Mucosa of gallbladder (tissue), 1 donor: ENCODE results near the gene DIAPH2. TPM values are rescaled to one million over a fixed set of nuclear protein-coding genes. Genes with fewer than 3 reads are reported as not detected.
"Not testable (repeated sequence)": the region's sequence is repeated elsewhere in the genome, so short reads cannot be mapped to it uniquely, and the experiment has no call there.

Experiments used
- DNase-seq: peaks from one replicate; pipeline ENCODE4 v3.0.0-alpha.2; 2020; ENCODE audit warnings: low spot score
- total RNA-seq: library from RNA; stranded (reverse); gene quantifications from one replicate; pipeline ENCODE4 v1.2.1, GENCODE V29; 2021
- donor health status: DM: no; HTN: no; CAD: no.

DIAPH2 gene
- total RNA-seq, 1 donor from 2014 or later = 17.6 TPM

GRCh38 chrX:97380200-97380599, 695.6 kb downstream of the DIAPH2 start:
- DNase-seq = no peak

- DNase-seq = no peak
Measured at GRCh38 chrX:97384685-97385084, 700.0 kb downstream of the DIAPH2 start.

GRCh38 chrX:97387004-97387403, 702.4 kb downstream of the DIAPH2 start:
- DNase-seq = no peak

GRCh38 chrX:97389761-97390192, 705.1 kb downstream of the DIAPH2 start:
- DNase-seq = no peak

GRCh38 chrX:97397371-97397770, 712.7 kb downstream of the DIAPH2 start:
- no peak for DNase-seq

GRCh38 chrX:97398030-97398551, 713.4 kb downstream of the DIAPH2 start:
- no peak for DNase-seq

- no peak for DNase-seq
Measured at GRCh38 chrX:97399400-97399799, 714.8 kb downstream of the DIAPH2 start.

- no peak for DNase-seq
Measured at GRCh38 chrX:97400492-97400891, 715.9 kb downstream of the DIAPH2 start.

GRCh38 chrX:97401154-97401553, 716.5 kb downstream of the DIAPH2 start:
- DNase-seq = no peak

GRCh38 chrX:97401586-97402136, 717.0 kb downstream of the DIAPH2 start:
- DNase-seq = no peak

GRCh38 chrX:97402333-97402732, 717.7 kb downstream of the DIAPH2 start:
- no peak for DNase-seq

GRCh38 chrX:97402903-97403302, 718.3 kb downstream of the DIAPH2 start:
- no peak for DNase-seq

GRCh38 chrX:97405031-97405660, 720.5 kb downstream of the DIAPH2 start:
- DNase-seq = no peak

GRCh38 chrX:97409632-97410415, 725.2 kb downstream of the DIAPH2 start:
- DNase-seq = not testable (repeated sequence)

GRCh38 chrX:97416461-97416860, 731.8 kb downstream of the DIAPH2 start:
- DNase-seq = no peak

GRCh38 chrX:97429101-97429500, 744.5 kb downstream of the DIAPH2 start:
- DNase-seq = no peak

- DNase-seq = no peak
Measured at GRCh38 chrX:97431281-97431680, 746.6 kb downstream of the DIAPH2 start.

GRCh38 chrX:97446298-97446882, 761.7 kb downstream of the DIAPH2 start:
- DNase-seq = no peak

- DNase-seq = no peak
Measured at GRCh38 chrX:97447306-97447705, 762.7 kb downstream of the DIAPH2 start.

GRCh38 chrX:97452283-97452682, 767.6 kb downstream of the DIAPH2 start:
- DNase-seq = no peak

- DNase-seq = no peak
Measured at GRCh38 chrX:97461763-97462162, 777.1 kb downstream of the DIAPH2 start.

- DNase-seq = no peak
Measured at GRCh38 chrX:97471071-97471470, 786.4 kb downstream of the DIAPH2 start.
